ENCODE results near the gene CA11. TPM values are rescaled to one million over a fixed set of nuclear protein-coding genes. Genes with fewer than 3 reads are reported as not detected.
"Not testable (repeated sequence)": the region's sequence is repeated elsewhere in the genome, so short reads cannot be mapped to it uniquely, and the experiment has no call there.

The CA11 gene
- total RNA-seq: 8.1 to 14.1 TPM (median 9.1 TPM) in 3 replicates
- long read RNA-seq, transcript CA11-201 (9 exons, 1,844 nt): major isoform, 8 of 10 reads
- long read RNA-seq, partial matches to known transcripts: 0 of 10 reads
- long read RNA-seq, other reads (novel, unspliced or antisense): 0 of 10 reads

DNA sequence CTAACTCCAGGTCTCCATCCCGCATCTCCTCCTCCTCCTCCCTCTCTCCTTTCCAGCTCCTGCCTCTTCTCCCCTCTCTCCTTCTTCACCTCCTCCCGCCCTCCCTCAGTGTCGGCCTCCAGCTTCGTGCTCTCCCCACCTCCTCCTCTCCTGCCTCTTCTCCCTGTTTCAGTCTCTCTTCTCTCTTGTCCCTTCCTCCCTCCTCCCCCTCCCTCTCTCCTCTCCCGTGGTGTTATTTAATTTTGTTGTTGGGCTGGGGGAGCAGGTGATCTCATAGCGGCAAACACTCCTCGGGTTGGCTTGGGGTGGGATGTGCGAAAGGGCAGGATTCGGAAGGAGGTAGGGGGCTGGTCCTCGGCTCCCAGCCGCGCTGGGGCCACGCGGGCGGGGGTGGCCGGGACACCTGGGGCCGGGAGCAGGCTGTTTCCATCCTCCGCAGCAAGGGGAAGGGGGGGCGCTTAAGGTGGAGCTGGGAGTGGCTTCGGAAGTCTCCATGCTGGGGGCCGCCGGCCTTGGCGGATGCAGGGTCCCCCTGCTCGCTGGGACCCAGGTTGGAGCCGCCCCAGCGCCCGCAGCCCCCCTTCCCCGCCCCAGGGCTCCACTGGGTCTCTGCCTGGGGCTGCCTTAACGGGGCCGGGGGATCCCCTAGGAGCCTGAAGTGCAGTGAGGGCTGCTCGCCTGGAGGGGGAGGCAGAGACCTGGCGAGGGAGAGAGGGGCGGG, at the start of gene CA11:
CA11 (minus strand) TSS at position 187 of the 721 bp plus-strand sequence. CDS start 555 bp downstream, outside the sequence.
- Mint-ChIP-seq H3K4me1 (ENCODE audit: low read depth) (peaks cover 30% of the 10 kb centered on the region), H3K27me3 (ENCODE audit: low read depth) (no peaks in the 10 kb centered on the region), H3K36me3 (ENCODE audit: low read depth) (peaks cover 2% of the 10 kb centered on the region), H3K9me3 (ENCODE audit: low read depth) (peaks cover 3% of the 10 kb centered on the region), H3K4me3 (ENCODE audit: unreplicated experiment) (peak within 1 kb of the TSS; percentile 82), H3K27ac (ENCODE audit: unreplicated experiment) (peak within 1 kb of the TSS; percentile 86)
- TF ChIP-seq, protein P1, sequence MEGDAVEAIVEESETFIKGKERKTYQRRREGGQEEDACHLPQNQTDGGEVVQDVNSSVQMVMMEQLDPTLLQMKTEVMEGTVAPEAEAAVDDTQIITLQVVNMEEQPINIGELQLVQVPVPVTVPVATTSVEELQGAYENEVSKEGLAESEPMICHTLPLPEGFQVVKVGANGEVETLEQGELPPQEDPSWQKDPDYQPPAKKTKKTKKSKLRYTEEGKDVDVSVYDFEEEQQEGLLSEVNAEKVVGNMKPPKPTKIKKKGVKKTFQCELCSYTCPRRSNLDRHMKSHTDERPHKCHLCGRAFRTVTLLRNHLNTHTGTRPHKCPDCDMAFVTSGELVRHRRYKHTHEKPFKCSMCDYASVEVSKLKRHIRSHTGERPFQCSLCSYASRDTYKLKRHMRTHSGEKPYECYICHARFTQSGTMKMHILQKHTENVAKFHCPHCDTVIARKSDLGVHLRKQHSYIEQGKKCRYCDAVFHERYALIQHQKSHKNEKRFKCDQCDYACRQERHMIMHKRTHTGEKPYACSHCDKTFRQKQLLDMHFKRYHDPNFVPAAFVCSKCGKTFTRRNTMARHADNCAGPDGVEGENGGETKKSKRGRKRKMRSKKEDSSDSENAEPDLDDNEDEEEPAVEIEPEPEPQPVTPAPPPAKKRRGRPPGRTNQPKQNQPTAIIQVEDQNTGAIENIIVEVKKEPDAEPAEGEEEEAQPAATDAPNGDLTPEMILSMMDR (IDR thresholded peaks at IDR 0.05): peak; percentile 89
- no peak for DNase-seq (ENCODE audit: low spot score)

- H3K4me3 Mint-ChIP-seq (ENCODE audit: unreplicated experiment); H3K36me3 Mint-ChIP-seq (ENCODE audit: low read depth); DNase-seq (ENCODE audit: low spot score); H3K9me3 Mint-ChIP-seq (ENCODE audit: low read depth); H3K27me3 Mint-ChIP-seq (ENCODE audit: low read depth); H3K27ac Mint-ChIP-seq (ENCODE audit: unreplicated experiment): not testable (repeated sequence)
- peaks cover 10% of the 10 kb centered on the region for H3K4me1 Mint-ChIP-seq (ENCODE audit: low read depth)
Observed at GRCh38 chr19:48693629-48694028, 47.6 kb upstream of the CA11 start.

DNA sequence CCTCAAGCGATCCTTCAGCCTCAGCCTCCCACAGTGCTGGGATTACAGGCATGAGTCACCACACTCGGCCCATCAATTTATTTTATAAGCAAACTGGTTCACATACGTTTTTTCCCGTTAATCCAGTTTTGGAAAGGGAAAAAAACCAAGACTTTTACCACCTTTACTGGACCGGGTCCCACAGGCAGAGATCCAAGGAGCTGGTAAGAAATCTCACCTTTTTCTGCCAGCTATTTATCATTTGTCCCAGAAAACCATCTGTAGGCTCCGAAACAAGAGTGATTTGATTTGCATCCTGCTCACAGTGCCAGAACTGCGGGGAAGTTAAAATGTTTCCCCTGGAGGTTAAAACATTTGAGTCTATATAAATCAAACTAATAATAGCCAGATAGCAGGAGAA, 43.5 kb upstream of the CA11 start:
- Mint-ChIP-seq H3K9me3 (ENCODE audit: low read depth) (no peaks in the 10 kb centered on the region), H3K36me3 (ENCODE audit: low read depth) (no peaks in the 10 kb centered on the region), H3K4me3 (ENCODE audit: unreplicated experiment) (no peak overlapping the region), H3K27me3 (ENCODE audit: low read depth) (no peaks in the 10 kb centered on the region), H3K27ac (ENCODE audit: unreplicated experiment) (no peak overlapping the region), H3K4me1 (ENCODE audit: low read depth) (no peaks in the 10 kb centered on the region)
- DNase-seq (ENCODE audit: low spot score): no peak
- TF ChIP-seq, protein P1 (IDR thresholded peaks at IDR 0.05): no peak

- H3K4me3 Mint-ChIP-seq (ENCODE audit: unreplicated experiment): no peak overlapping the region
- TF ChIP-seq, protein P1 (IDR thresholded peaks at IDR 0.05): no peak
- H3K36me3 Mint-ChIP-seq (ENCODE audit: low read depth): no peaks in the 10 kb centered on the region
- H3K27me3 Mint-ChIP-seq (ENCODE audit: low read depth): no peaks in the 10 kb centered on the region
- no peak for DNase-seq (ENCODE audit: low spot score)
- no peak overlapping the region for H3K27ac Mint-ChIP-seq (ENCODE audit: unreplicated experiment)
- H3K9me3 Mint-ChIP-seq (ENCODE audit: low read depth): no peaks in the 10 kb centered on the region
- H3K4me1 Mint-ChIP-seq (ENCODE audit: low read depth): no peaks in the 10 kb centered on the region
Observed at GRCh38 chr19:48687776-48688175, 41.8 kb upstream of the CA11 start.

DNA sequence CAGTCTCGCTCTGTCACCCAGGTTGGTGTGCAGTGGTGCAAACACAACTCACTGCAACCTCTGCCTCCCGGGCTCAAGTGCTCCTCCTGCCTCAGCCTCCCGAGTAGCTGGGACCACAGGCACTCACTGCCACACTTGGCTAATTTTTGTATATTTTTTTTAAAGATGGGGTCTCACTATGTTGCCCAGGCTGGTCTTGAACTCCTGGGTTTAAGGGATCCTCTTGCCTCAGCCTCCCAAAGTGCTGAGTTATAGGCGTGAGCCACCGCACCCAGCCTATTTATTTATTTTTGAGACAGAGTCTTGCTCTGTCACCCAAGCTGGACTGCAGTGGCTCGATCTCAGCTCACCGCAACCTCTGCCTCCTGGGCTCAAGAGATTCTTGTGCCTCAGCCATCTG, 40.6 kb upstream of the CA11 start:
- H3K36me3 Mint-ChIP-seq (ENCODE audit: low read depth); H3K27me3 Mint-ChIP-seq (ENCODE audit: low read depth); H3K4me3 Mint-ChIP-seq (ENCODE audit: unreplicated experiment); H3K27ac Mint-ChIP-seq (ENCODE audit: unreplicated experiment); DNase-seq (ENCODE audit: low spot score); H3K9me3 Mint-ChIP-seq (ENCODE audit: low read depth); H3K4me1 Mint-ChIP-seq (ENCODE audit: low read depth): not testable (repeated sequence)

DNA sequence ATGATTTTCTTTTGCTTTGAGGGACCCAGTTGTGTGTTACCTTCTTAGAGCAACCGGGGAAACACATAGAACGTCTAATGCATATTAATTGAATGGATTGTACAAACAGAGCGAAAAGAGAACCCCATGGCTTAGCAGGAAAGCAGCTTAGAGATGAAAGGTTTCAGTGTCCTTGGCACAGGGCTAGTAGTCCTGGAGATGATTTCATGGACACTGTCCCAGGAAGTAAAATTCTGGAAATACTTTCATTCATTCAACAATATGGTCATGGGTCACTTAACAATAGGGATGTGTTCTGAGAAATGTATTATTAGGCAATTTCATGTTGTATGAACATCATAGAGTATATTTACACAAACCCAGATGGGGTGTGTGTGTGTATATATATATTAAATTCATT, 40.1 kb upstream of the CA11 start:
- Mint-ChIP-seq H3K27me3 (ENCODE audit: low read depth) (no peaks in the 10 kb centered on the region), H3K9me3 (ENCODE audit: low read depth) (no peaks in the 10 kb centered on the region), H3K27ac (ENCODE audit: unreplicated experiment) (no peak overlapping the region), H3K36me3 (ENCODE audit: low read depth) (no peaks in the 10 kb centered on the region), H3K4me3 (ENCODE audit: unreplicated experiment) (no peak overlapping the region), H3K4me1 (ENCODE audit: low read depth) (no peaks in the 10 kb centered on the region)
- DNase-seq (ENCODE audit: low spot score): no peak
- TF ChIP-seq, protein P1 (IDR thresholded peaks at IDR 0.05): no peak

Data from chondrocyte (in vitro differentiated cells).